ENCODE results near the gene FBXL17. TPM values are rescaled to one million over a fixed set of nuclear protein-coding genes. Genes with fewer than 3 reads are reported as not detected.

FBXL17 gene
- total RNA-seq, 1 donor from 2014 or later, result 10.8 TPM

- intact Hi-C loops (cut with micrococcal nuclease), result no loop called here
Observed at GRCh38 chr5:107868650-107869409, 513.1 kb downstream of the FBXL17 start.

DNA sequence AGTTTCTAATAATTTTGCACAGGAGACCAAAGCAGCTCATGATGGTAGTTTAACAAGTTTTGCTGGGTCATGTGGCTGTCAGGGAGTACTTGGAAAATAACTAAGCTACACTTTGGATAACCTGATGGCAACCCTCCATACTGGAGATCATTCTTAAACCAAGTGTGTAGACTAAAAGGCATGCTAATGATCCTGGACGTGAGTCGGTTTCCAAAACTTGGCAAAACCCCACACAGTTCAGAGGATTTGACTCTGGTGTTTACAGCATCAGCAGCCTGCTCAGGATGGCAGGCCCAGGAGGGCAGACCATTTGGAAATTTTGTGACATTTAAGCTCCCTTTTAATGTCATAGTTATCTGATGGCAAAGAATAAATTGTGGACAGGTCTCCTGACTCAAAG is 514.6 kb downstream of the FBXL17 start:
- intact Hi-C loops (cut with micrococcal nuclease), result no loop called here

DNA sequence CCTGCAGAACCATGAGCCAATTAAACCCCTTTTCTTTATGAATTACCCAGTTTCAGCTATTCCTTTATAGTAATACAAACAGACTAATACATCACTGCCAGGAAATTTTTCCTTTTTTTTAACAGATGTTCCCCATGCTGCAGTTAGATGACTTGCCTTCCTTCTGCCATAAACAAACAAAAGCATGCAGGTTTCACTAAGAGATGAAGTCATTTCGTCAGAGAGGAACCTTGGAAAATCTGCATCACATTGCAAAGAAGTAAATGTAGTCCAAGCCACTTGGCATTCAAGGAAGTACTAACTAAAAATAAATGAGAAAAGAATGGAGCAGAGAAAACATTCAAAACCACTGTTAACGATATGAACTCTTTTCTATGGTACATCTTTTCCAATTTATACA is 517.1 kb downstream of the FBXL17 start:
- intact Hi-C loops (cut with micrococcal nuclease), result no loop called here

GRCh38 chr5:107863125-107863524 is 518.8 kb downstream of the FBXL17 start:
- intact Hi-C loops (cut with micrococcal nuclease), result no loop called here

- intact Hi-C loops (cut with micrococcal nuclease), result no loop called here
Observed at GRCh38 chr5:107861565-107861964, 520.3 kb downstream of the FBXL17 start.

GRCh38 chr5:107860044-107860443 is 521.9 kb downstream of the FBXL17 start:
- intact Hi-C loops (cut with micrococcal nuclease), result no loop called here

- intact Hi-C loops (cut with micrococcal nuclease), result no loop called here
Observed at GRCh38 chr5:107858788-107859187, 523.1 kb downstream of the FBXL17 start.

DNA sequence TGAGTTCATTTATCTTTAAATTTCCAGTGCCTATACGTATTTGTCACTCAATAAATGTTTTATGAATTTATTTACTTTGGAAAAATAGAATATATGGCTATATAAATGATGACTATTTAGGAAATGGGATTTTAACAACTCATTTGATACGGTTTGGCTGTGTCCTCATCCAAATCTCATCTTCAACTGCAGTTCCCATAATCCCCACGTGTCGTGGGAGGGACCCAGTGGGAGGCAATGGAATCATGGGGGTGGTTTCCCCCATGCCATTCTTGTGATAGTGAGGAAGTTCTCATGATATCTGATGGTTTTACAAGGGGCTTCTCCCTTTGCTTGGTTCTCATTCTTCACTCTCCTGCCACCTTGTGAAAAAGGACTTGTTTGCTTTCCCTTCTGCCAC is 523.6 kb downstream of the FBXL17 start:
- intact Hi-C loops (cut with micrococcal nuclease), result no loop called here

- intact Hi-C loops (cut with micrococcal nuclease), result no loop called here
Observed at GRCh38 chr5:107857785-107858184, 524.1 kb downstream of the FBXL17 start.

GRCh38 chr5:107855171-107855570 is 526.7 kb downstream of the FBXL17 start:
- intact Hi-C loops (cut with micrococcal nuclease), result no loop called here

DNA sequence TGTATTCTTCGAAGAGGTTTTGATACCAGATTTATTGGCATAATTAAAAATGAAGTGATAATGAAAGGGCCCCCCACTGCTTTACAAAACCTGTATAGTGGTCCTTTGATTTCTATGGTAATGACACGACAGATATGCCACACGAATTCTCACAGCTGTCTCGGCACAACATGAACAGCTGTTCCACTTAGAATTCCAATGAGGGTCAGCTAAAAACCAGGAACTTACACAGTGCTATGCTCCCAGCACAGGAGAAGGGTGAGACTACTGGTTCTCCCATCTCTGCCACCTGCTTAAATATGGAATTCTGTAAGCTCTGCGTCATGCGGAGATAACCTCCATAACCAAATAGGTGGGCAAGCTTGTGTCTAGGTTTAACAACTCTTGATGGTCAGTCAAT is 528.2 kb downstream of the FBXL17 start:
- intact Hi-C loops (cut with micrococcal nuclease), result no loop called here

- intact Hi-C loops (cut with micrococcal nuclease), result no loop called here
Observed at GRCh38 chr5:107853031-107853430, 528.9 kb downstream of the FBXL17 start.

DNA sequence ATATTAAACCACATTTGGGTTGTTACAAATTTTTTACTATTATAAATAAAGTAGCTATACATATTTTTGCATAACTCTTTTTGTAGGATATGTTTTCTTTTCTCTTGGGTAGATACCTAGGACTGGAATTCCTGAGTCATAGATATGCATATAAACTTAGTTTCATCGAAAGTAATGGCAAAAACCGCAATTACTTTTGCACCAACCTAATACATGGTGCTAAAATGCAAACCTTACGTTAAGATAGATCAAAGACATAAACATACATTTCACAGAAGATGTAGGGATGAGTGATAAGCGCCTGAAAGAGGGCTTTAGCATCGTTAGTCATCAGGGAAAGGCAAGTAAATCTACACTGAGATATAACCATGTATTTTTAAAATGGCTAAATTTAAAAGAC is 532.8 kb downstream of the FBXL17 start:
- intact Hi-C loops (cut with micrococcal nuclease), result no loop called here

DNA sequence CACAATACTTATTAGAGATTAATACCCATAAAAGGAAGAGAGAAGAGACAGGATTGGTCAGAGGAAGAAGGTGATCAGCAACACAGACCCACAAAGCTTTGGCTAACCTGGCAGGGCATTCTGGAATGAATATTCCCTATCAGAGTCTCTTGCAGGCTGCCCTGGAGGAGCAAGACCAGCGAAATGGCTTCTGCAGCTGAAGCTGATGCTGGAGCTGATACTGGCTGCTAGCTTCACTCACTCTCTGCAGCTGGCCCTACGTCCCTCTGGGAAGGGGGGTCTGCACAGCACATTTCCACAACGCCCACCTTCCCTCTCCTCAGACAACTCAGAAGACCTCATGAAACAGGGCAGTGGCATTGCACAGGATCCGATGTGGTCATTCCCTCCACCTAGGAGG is 541.3 kb downstream of the FBXL17 start:
- intact Hi-C loops (cut with micrococcal nuclease), result no loop called here

- intact Hi-C loops (cut with micrococcal nuclease), result no loop called here
Observed at GRCh38 chr5:107840161-107840560, 541.7 kb downstream of the FBXL17 start.

- intact Hi-C loops (cut with micrococcal nuclease), result no loop called here
Observed at GRCh38 chr5:107835096-107835495, 546.8 kb downstream of the FBXL17 start.

- intact Hi-C loops (cut with micrococcal nuclease), result no loop called here
Observed at GRCh38 chr5:107832746-107833145, 549.2 kb downstream of the FBXL17 start.

DNA sequence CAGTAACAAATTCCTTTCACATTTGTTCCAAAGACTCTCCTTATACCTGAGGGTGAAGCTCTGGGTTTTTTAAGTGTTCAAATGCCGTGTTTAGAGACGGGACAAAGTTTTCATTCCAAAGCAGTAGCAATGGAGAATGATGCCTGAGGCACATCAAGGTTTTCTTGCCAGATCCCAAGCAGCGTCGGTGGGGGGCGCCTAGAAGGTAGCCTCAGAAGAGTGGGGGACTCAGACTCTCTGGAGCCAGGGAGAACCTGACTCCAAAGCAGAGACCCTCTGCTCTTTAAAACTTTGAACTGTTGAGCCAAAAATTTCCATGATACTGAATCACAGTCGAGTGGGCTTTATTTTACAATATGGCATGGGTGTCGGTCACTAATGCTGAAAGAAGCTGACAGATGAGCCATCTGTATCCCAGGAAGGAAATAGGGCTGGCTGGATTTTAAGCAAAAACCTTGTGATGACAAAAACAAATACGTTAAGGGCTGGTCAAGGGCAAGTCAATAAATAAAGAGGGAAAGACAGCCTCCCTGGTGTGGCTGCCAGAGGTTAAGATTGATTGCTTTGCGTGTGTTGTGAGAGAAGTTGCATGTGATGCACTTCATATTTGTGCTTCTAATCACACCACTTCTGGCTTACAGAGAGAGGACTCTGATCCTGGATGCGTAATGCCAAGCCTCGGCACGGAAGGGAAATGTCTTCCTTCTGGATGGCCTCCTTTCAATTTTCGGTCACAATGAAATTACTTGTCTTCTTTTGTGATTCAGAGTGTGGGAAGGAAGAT is 550.1 kb downstream of the FBXL17 start:
- intact Hi-C loops (cut with micrococcal nuclease), result no loop called here

DNA sequence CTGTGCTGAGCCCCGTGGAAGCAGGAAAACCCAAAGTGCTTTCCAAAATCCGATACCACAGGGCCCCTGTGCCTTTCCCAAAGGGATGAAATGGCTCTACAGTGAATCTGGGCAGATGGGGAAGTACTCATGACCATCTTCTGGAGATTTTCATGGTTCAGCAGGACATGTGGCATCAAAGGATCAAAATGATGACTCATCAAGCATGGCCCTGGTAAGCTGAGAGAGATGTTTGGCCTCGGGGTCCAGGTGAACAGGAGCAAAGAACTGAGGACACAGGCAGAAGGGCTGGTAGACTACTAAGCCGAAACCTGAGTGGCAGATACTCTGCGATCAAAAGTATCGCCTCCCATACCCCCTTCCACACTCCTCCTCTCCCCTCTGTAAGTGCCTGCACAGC is 551.1 kb downstream of the FBXL17 start:
- intact Hi-C loops (cut with micrococcal nuclease), result no loop called here

DNA sequence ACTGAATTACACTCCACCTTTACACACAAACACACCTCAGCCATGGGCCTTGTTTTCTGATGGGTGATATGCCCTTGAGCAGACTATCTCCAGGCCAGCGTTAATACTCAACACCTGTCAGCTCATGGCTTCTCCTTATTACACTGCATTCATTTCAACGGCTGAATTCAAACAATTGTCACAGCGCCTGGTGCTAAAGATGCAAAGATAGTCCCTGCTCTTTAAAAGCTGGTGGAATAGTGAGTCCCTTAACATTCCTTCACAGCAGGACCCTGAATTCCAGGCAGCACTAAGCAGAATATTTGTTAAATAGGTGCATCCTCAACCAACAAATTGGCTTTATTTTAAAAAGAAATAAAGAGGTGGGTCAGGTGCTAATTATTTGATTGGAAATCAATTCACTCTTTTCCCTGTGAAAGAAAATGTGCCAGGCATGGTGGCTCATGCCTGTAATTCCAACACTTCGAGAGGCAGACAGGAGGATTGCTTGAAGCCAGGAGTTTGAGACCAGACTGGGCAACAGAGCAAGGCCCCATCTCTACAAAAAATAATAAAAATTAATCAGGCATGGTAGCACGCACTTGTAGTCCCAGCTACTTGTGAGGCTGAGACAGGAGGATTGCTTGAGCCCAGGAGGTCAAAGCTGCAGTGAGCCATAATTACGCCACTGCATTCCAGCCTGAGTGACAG is 555.4 kb downstream of the FBXL17 start:
- intact Hi-C loops (cut with micrococcal nuclease), result no loop called here

DNA sequence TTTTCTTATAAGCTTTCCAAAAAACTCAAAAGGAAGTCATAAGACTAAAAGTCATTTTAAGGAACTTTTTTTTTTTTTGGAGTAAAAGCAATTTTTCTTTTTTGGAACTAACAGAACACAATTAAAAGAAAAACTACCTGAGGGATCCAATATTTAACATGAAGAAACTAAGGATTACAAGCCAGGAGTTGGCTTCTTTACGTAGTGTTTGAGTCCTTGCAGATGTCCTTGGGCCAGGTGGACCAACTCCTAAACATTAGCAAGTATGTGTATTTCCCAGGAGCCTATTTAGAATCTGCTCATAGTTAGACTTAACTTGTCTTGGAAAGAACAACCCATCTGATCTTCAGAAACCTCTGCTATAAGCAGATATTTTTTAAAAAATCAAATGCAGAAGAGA is 557.1 kb downstream of the FBXL17 start:
- intact Hi-C loops (cut with micrococcal nuclease), result no loop called here

DNA sequence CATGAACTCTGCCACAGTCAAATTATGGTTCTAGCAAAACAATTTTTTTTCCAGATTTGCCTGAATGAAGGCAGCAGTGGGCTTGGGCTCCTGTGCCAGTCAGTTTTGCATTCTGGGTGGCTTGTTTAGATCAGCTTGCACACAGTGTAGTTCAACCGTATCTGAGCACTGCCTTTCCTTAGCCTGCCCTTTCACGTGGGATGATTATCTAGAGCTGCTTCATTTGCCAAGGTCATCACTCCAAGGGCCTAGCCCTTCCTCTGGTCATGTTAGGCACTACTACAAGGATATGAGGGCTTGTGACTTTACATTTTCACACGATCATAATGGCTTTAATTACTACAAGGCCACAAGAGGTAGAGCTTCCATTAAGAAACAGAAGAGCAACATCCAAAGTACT is 560.6 kb downstream of the FBXL17 start:
- intact Hi-C loops (cut with micrococcal nuclease), result no loop called here
